Panc1 (cell line): ENCODE measurements around the gene CYP21A2.
"Not testable (repeated sequence)": the region's sequence is repeated elsewhere in the genome, so short reads cannot be mapped to it uniquely, and the experiment has no call there.

ENCODE experiments used
- CTCF ChIP-seq: fragments of 450-650 bp; IDR thresholded peaks from 2 replicates; pipeline ENCODE4 v1.5.1; 2017; ENCODE audit warnings: mild to moderate bottlenecking
- POLR2AphosphoS5 ChIP-seq: IDR thresholded peaks from 2 replicates; pipeline ENCODE4 v1.6.1; 2012; ENCODE audit warnings: mild to moderate bottlenecking, low read depth, low read length, moderate library complexity
- REST ChIP-seq, 2 experiments: IDR thresholded peaks; 2 replicates each; pipeline ENCODE4 v1.6.1; 2011 to 2012; ENCODE audit warnings: low read depth in 2 of 2, control low read depth in 1 of 2, low read length in 1 of 2, mild to moderate bottlenecking in 1 of 2, moderate library complexity in 1 of 2; ENCODE audit not compliant: insufficient read depth in 1 of 2
- SIN3A ChIP-seq: IDR thresholded peaks from 2 replicates; pipeline ENCODE4 v1.6.1; 2012; ENCODE audit warnings: low read depth, mild to moderate bottlenecking, low read length, moderate library complexity, borderline replicate concordance; ENCODE audit not compliant: insufficient read depth

- not testable (repeated sequence) for TF ChIP-seq REST (IDR thresholded peaks at IDR 0.05; ENCODE audit: insufficient read depth in 1 of 2, low read depth in 2 of 2, low read length in 1 of 2); CTCF; SIN3A; POLR2AphosphoS5
These were observed 29.6 kb upstream of the CYP21A2 start for GRCh38 chr6:32008616-32009015.
